NCI-H446 (cell line): Measurements from ENCODE around the gene KRTAP10-8.
"Not testable (repeated sequence)": the region's sequence is repeated elsewhere in the genome, so short reads cannot be mapped to it uniquely, and the experiment has no call there.

Experiments used
- DNase-seq, 2 experiments: peaks; one replicate each; lab custom pipeline; 2025; lab: John Stamatoyannopoulos, UW

Gene KRTAP10-8

GRCh38 chr21:44599264-44600029 is 12.4 kb upstream of the KRTAP10-8 start:
- no peak for DNase-seq

GRCh38 chr21:44600118-44600978 is 11.5 kb upstream of the KRTAP10-8 start, which contains the start of gene KRTAP10-7:
TSS of gene KRTAP10-7 (plus strand) at chr21:44600597. CDS start at chr21:44600622, 25 bp downstream.
- DNase-seq, result not testable (repeated sequence)

- not testable (repeated sequence) for DNase-seq
Measured at GRCh38 chr21:44601091-44601490, 10.8 kb upstream of the KRTAP10-8 start.

- no peak for DNase-seq
Measured at GRCh38 chr21:44601596-44602462, 10.1 kb upstream of the KRTAP10-8 start.

- no peak for DNase-seq
Measured at GRCh38 chr21:44602463-44602850, 9.4 kb upstream of the KRTAP10-8 start.

- DNase-seq, result no peak
Measured at GRCh38 chr21:44603109-44603875, 8.6 kb upstream of the KRTAP10-8 start.

- DNase-seq, result no peak
Measured at GRCh38 chr21:44603911-44604310, 8.0 kb upstream of the KRTAP10-8 start.

- DNase-seq, result no peak
Measured at GRCh38 chr21:44606495-44606894, 5.4 kb upstream of the KRTAP10-8 start.

GRCh38 chr21:44609193-44609592 is 2.7 kb upstream of the KRTAP10-8 start:
- no peak for DNase-seq

GRCh38 chr21:44610157-44610843 is 1.6 kb upstream of the KRTAP10-8 start:
- not testable (repeated sequence) for DNase-seq

- DNase-seq, result no peak
Measured at GRCh38 chr21:44611551-44611950, 328 bp upstream of the KRTAP10-8 start.

- DNase-seq, result no peak
Measured at GRCh38 chr21:44612669-44613229, 870 bp downstream of the KRTAP10-8 start.

GRCh38 chr21:44613386-44614155 is 1.7 kb downstream of the KRTAP10-8 start:
- no peak for DNase-seq

GRCh38 chr21:44614161-44614631 is 2.3 kb downstream of the KRTAP10-8 start:
- DNase-seq, result no peak

GRCh38 chr21:44614961-44615391 is 3.1 kb downstream of the KRTAP10-8 start:
- no peak for DNase-seq

- no peak for DNase-seq
Measured at GRCh38 chr21:44615466-44615865, 3.6 kb downstream of the KRTAP10-8 start.

- no peak for DNase-seq
Measured at GRCh38 chr21:44615911-44616590, 4.2 kb downstream of the KRTAP10-8 start.

GRCh38 chr21:44616591-44616926 is 4.7 kb downstream of the KRTAP10-8 start:
- DNase-seq, result no peak

- no peak for DNase-seq
Measured at GRCh38 chr21:44617071-44617501, 5.2 kb downstream of the KRTAP10-8 start.
